ENCODE measurements around the gene PBRM1. TPM values are rescaled to one million over a fixed set of nuclear protein-coding genes. Genes with fewer than 3 reads are reported as not detected.

The PBRM1 gene
- total RNA-seq, 6 experiments from 2014 or later, result 44.1 to 64.2 (median 56.0) TPM

- Mint-ChIP-seq H3K4me3 (no peak overlapping the region), H3K4me1 (ENCODE audit: low read depth) (0 out of 2 replicates have a peak, but pooled peaks cover 8% of the 10 kb centered on the region), H3K36me3 (ENCODE audit: low read depth) (peaks cover 5% of the 10 kb centered on the region), H3K27me3 (ENCODE audit: insufficient read depth) (no peaks in the 10 kb centered on the region), H3K9me3 (no peaks in the 10 kb centered on the region; the same call in 1 of the 2 replicates), H3K27ac (no peak overlapping the region)
- TF ChIP-seq CTCF (IDR thresholded peaks at IDR 0.05), result no peak
- no peak for DNase-seq
Measured at GRCh38 chr3:52719618-52720017, 33.9 kb upstream of the PBRM1 start.

DNA sequence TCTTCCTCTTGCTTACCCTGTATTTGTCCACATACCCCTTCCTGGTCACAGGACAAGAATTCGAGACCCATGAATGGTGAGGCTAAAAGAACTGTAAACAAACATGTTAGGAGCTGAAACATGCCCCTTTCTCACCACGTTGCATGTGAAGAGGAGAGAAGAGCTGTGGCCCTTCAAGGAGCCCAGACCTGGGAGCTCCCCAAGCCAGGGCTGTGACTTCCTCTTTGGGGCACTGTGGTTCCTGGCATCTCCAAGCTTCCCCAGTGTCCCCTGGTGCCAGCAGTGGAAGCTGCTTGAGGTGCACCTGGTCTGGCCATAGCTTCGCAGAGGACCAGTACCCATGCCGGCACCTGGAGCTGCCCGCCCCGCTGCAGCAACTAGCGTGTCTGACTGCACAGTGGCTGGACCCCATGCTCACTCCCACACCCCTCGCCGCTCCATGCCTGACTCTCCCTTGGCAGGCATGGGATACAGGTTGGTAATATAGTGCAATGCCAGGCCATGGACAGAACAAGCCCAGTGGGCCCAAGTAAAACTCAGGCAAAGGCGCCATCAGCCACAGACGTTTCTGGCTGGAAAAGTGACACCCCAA lies 30.1 kb upstream of the PBRM1 start:
- no peak for TF ChIP-seq CTCF (IDR thresholded peaks at IDR 0.05)
- Mint-ChIP-seq H3K27me3 (ENCODE audit: insufficient read depth) (no peaks in the 10 kb centered on the region), H3K9me3 (no peaks in the 10 kb centered on the region; the same call in 1 of the 2 replicates)

DNA sequence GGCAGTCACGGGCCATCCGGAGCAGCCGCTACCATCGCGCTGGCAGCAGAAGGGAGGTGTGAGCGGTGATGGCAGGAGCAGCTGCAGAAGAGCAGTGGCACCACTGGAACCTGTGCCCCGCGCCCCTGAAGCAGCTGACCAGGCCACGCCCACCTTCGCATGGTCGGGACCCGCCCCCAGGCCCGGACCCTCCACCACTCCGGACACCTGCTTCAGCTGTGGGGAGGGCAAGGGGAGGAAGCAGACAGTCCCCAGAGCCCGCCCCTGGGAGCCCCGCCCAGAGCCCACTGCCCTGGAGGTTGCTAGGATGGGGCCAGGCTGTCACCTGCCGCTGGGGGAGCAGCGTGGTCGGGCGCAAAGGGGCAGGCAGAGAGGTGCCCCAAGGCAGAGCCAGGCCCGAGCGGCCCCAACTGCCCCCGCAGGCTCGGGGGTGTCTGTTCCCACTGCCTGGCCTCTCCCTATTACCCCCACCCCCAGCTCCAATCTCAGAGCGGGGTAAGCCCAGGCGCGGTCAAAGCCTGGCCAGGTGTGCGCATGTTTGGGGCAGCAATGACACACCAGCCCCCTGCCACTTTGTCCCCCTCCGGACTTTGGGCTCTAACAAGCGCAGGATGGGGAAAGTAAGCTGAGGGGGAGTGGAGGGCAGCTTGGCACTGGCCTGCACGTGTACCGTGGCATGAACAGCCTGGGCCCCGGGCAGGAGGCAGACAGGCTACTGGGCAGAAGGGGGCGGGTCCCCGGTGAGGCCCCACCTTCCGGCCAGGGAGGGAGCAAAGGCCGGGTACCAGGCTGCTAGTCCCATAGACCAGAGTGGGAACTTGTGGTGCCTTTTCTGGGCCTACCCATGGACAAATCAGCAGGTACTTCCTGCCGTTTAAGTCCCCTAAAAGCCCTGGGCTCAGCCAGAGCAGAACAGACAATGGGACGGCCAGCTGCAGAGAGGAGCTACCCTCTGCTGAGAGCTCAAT lies 28.9 kb upstream of the PBRM1 start:
- H3K27me3 Mint-ChIP-seq (ENCODE audit: insufficient read depth), result no peaks in the 10 kb centered on the region
- H3K36me3 Mint-ChIP-seq (ENCODE audit: low read depth), result peaks cover 11% of the 10 kb centered on the region
- TF ChIP-seq CTCF (IDR thresholded peaks at IDR 0.05), result no peak
- H3K4me1 Mint-ChIP-seq (ENCODE audit: low read depth), result no peaks in the 10 kb centered on the region
- H3K9me3 Mint-ChIP-seq, result no peaks in the 10 kb centered on the region; the same call in 1 of the 2 replicates
- no peak overlapping the region for H3K27ac Mint-ChIP-seq
- DNase-seq, result no peak
- H3K4me3 Mint-ChIP-seq, result no peak overlapping the region

More for the DNA sequence above, 30.1 kb upstream of the PBRM1 start:
- DNase-seq, result no peak
- Mint-ChIP-seq H3K4me1 (ENCODE audit: low read depth) (no peaks in the 10 kb centered on the region), H3K36me3 (ENCODE audit: low read depth) (peaks cover 14% of the 10 kb centered on the region), H3K27ac (no peak overlapping the region), H3K4me3 (no peak overlapping the region)

DNA sequence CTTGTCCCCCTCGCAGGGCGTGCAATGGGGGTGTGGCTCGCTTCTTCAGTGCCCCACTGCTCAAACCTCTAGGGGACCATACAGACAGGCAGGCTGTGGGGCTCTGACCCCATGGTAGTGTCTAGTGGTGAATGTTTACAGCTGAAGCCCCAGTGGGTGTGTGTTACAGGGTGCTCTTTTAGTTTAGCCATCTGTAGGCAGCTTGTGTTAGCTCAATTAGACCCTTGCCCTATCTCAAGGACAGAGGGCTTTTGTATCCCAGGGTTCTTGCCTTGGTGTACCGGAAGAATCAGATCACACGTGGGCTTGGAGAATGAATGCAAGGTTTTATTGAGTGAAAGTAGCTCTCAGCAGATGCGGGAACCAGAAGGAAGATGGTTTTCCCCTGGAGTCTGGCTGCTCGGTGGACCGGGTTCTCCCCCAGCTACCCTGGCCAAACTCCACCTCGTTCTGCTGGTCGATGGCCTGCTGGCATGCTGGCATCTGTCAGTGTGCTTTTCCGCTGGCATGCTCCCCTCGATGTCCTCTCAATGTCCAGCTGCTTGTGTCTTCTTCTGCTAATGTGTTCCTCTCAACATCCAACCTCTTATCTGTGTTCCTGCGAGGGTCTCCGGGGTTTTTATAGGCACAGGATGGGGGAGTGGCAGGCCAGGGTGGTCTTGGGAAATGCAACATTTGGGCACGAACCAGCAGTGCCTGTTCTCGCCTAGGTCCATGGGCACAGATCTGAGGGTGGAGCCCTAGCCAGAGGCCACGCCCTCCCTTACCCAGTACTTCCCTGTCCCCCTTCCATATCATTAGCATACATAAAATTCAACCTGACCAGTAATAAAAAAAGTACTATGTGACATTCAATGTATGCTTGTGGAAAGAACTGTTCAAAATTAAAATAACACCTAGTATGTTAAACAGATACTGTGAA lies 26.8 kb upstream of the PBRM1 start:
- no peak overlapping the region for H3K4me3 Mint-ChIP-seq
- H3K27me3 Mint-ChIP-seq (ENCODE audit: insufficient read depth), result no peaks in the 10 kb centered on the region

More for the DNA sequence above, 26.8 kb upstream of the PBRM1 start:
- TF ChIP-seq CTCF (IDR thresholded peaks at IDR 0.05), result no peak
- Mint-ChIP-seq H3K9me3 (no peaks in the 10 kb centered on the region), H3K36me3 (ENCODE audit: low read depth) (peaks cover 16% of the 10 kb centered on the region), H3K27ac (no peak overlapping the region; the same call in 1 of the 2 replicates), H3K4me1 (ENCODE audit: low read depth) (peaks cover 5% of the 10 kb centered on the region)
- no peak for DNase-seq
